ENCODE data around the gene CYTIP. TPM values are rescaled to one million over a fixed set of nuclear protein-coding genes. Genes with fewer than 3 reads are reported as not detected.

The CYTIP gene
- polyA plus RNA-seq, 1 of the 3 experiments (the other 2 are of a cell fraction) = not detected

- POLR2A ChIA-PET = no interaction called here
- no peaks in the 10 kb centered on the region for H3K79me2 ChIP-seq (ENCODE audit: insufficient read depth)
- no peak for DNase-seq
- H3K9me2 ChIP-seq = no peaks in the 10 kb centered on the region
- H3F3A ChIP-seq (replicated peaks; ENCODE audit: insufficient read depth) = no peaks in the 10 kb centered on the region
- H3K4me3 ChIP-seq (ENCODE audit: low read depth in 2 of 2, low read length in 1 of 2) = no peak overlapping the region
- H3K9me3 ChIP-seq = no peaks in the 10 kb centered on the region
- H3K27ac ChIP-seq (ENCODE audit: low read depth in 2 of 2, low read length in 1 of 2) = no peak overlapping the region
- H3K27me3 ChIP-seq (ENCODE audit: insufficient read depth) = no peaks in the 10 kb centered on the region
- no peak overlapping the region for H3K4me2 ChIP-seq
- WGBS (ENCODE audit: low lambda C conversion rate) = 0% methylated on average over 1 of the region's 1 CpG
- H3K4me1 ChIP-seq (ENCODE audit: control insufficient read depth in 1 of 2, insufficient read depth in 2 of 2, low read depth in 1 of 2, low read length in 1 of 2) = no peaks in the 10 kb centered on the region
- H3K36me3 ChIP-seq (replicated peaks in 1 of 2; ENCODE audit: control insufficient read depth in 1 of 2, insufficient read depth in 2 of 2, low read length in 1 of 2) = no peaks in the 10 kb centered on the region
- CTCF ChIA-PET = no interaction called here
- no peaks in the 10 kb centered on the region for H4K20me1 ChIP-seq (ENCODE audit: insufficient read depth)
- H3K9ac ChIP-seq = no peak overlapping the region
- H2AFZ ChIP-seq (ENCODE audit: low read depth) = no peak overlapping the region
- TF ChIP-seq RAD21 (IDR thresholded peaks at IDR 0.05; ENCODE audit: low read length) = no peak
- TF ChIP-seq USF2 (IDR thresholded peaks at IDR 0.05; ENCODE audit: borderline replicate concordance, low read depth, low read length) = no peak
- no peak for TF ChIP-seq ZBTB33 (IDR thresholded peaks at IDR 0.05; ENCODE audit: borderline replicate concordance, low read depth)
- no peak for TF ChIP-seq FOSL2 (IDR thresholded peaks at IDR 0.05; ENCODE audit: borderline replicate concordance, low read depth)
- no peak for TF ChIP-seq NFIC (IDR thresholded peaks at IDR 0.05; ENCODE audit: borderline replicate concordance)
- TF ChIP-seq MAX (IDR thresholded peaks at IDR 0.05; ENCODE audit: low read depth) = no peak
- no peak for TF ChIP-seq CHD2 (IDR thresholded peaks at IDR 0.05; ENCODE audit: low read length, partially characterized antibody)
- TF ChIP-seq RCOR1 (IDR thresholded peaks at IDR 0.05; ENCODE audit: low read length) = no peak
- TF ChIP-seq SIN3A (IDR thresholded peaks at IDR 0.05; ENCODE audit: borderline replicate concordance, low read depth, low read length) = no peak
- no peak for TF ChIP-seq ELF1 (IDR thresholded peaks at IDR 0.05)
- no peak for TF ChIP-seq JUND (IDR thresholded peaks at IDR 0.05)
- TF ChIP-seq FOXM1 (IDR thresholded peaks at IDR 0.05; ENCODE audit: low read depth) = no peak
- no peak for TF ChIP-seq POLR2AphosphoS5 (IDR thresholded peaks at IDR 0.05; ENCODE audit: low read depth, low read length)
- TF ChIP-seq PBX3 (IDR thresholded peaks at IDR 0.05) = no peak
These were observed 57.6 kb downstream of the CYTIP start for GRCh38 chr2:157386247-157386646.

GRCh38 chr2:157377861-157378260 is 66.0 kb downstream of the CYTIP start:
- H3K4me2 ChIP-seq = no peak overlapping the region
- no peaks in the 10 kb centered on the region for H3K4me1 ChIP-seq (ENCODE audit: control insufficient read depth in 1 of 2, insufficient read depth in 2 of 2, low read depth in 1 of 2, low read length in 1 of 2)
- no peak overlapping the region for H3K9ac ChIP-seq
- no peaks in the 10 kb centered on the region for H3K36me3 ChIP-seq (replicated peaks in 1 of 2; ENCODE audit: control insufficient read depth in 1 of 2, insufficient read depth in 2 of 2, low read length in 1 of 2)
- H3K27me3 ChIP-seq (ENCODE audit: insufficient read depth) = no peaks in the 10 kb centered on the region
- no peaks in the 10 kb centered on the region for H4K20me1 ChIP-seq (ENCODE audit: insufficient read depth)
- DNase-seq = no peak
- WGBS (ENCODE audit: low lambda C conversion rate) = 2% methylated on average over 2 of the region's 2 CpGs
- H3K9me2 ChIP-seq = no peaks in the 10 kb centered on the region
- no peaks in the 10 kb centered on the region for H3K9me3 ChIP-seq
- no peak overlapping the region for H2AFZ ChIP-seq (ENCODE audit: low read depth)
- H3K4me3 ChIP-seq (ENCODE audit: low read depth in 2 of 2, low read length in 1 of 2) = no peak overlapping the region
- no peak overlapping the region for H3K27ac ChIP-seq (ENCODE audit: low read depth in 2 of 2, low read length in 1 of 2)
- H3F3A ChIP-seq (replicated peaks; ENCODE audit: insufficient read depth) = no peaks in the 10 kb centered on the region
- CTCF ChIA-PET = interaction anchor here (1.0 kb wide), 1 partner anchor 41 kb away, joined by 3 read pairs; no protein-coding TSS in a partner anchor
- no peaks in the 10 kb centered on the region for H3K79me2 ChIP-seq (ENCODE audit: insufficient read depth)
- POLR2A ChIA-PET = no interaction called here
- TF ChIP-seq FOXM1 (IDR thresholded peaks at IDR 0.05; ENCODE audit: low read depth) = no peak
- no peak for TF ChIP-seq RFX5 (IDR thresholded peaks at IDR 0.05; ENCODE audit: low read length)
- no peak for TF ChIP-seq TAF1 (IDR thresholded peaks at IDR 0.05; ENCODE audit: borderline replicate concordance, low read depth, low read length)
- TF ChIP-seq EZH2phosphoT487 (IDR thresholded peaks at IDR 0.05; ENCODE audit: borderline replicate concordance, low read depth) = no peak
- TF ChIP-seq ZBTB33 (IDR thresholded peaks at IDR 0.05; ENCODE audit: borderline replicate concordance, low read depth) = no peak
- no peak for TF ChIP-seq REST (IDR thresholded peaks at IDR 0.05; ENCODE audit: low read depth, low read length)
- no peak for TF ChIP-seq TEAD4 (IDR thresholded peaks at IDR 0.05; ENCODE audit: borderline replicate concordance, insufficient read depth)

All from SK-N-SH (cell line).